GM21381 (cell line): ENCODE data around the gene ZSWIM6.

Experiments used
- ATAC-seq: cut with Tn5 transposase; IDR thresholded peaks from one replicate; pipeline ENCODE4 v1.9.1; 2021; ENCODE audit warnings: mild to moderate bottlenecking, moderate library complexity; ENCODE audit not compliant: unreplicated experiment

The ZSWIM6 gene

DNA sequence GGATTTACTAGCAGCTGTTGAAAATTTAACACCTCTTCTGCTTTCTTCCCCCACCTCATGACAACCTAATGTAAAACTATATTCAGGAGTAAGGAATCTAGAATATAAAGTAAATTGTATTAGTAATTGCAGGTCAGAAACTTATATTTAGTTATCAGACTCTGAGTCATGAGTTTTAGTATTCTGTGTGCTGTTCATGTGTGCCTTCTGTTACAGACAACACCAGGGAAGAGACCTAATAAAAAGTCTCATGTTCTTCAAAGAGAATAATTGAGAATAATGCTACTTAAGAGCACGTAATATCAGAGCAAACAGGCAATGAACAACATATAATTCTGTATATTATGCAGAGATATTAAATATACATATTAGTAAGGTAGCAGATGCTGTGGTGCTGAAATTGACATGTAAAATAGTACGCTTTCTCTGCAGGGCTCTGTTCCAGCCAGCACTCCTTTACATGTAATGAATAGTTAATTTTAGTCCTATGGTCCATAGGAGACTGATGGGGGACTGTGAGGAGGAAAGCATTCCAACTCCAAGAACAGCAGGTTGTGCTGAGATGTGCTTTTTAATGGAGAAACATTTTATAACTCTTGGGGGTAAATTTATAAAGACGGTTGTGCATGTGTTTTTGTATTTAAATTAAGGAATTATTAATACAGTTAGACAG is 106.4 kb downstream of the ZSWIM6 start:
- no peak for ATAC-seq

DNA sequence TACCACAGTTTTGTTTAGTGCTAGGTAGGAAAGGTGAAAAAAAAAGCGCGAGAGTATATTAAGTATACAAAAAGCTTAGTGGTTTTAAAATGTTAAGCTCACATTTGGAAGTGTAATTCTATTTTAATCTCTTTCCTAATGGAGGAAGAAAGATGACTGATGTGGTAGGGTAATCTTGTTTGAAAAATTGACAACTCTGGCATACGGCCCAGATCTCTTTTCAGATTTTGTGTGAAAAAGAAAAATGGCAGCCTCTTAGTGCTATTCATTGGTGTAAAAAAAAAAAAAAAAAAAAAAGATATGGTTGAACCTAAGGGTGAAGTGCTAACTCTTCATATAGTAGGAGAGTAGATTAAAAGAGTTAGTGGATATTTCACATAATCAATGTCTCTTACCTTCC is 108.0 kb downstream of the ZSWIM6 start:
- ATAC-seq, result no peak

DNA sequence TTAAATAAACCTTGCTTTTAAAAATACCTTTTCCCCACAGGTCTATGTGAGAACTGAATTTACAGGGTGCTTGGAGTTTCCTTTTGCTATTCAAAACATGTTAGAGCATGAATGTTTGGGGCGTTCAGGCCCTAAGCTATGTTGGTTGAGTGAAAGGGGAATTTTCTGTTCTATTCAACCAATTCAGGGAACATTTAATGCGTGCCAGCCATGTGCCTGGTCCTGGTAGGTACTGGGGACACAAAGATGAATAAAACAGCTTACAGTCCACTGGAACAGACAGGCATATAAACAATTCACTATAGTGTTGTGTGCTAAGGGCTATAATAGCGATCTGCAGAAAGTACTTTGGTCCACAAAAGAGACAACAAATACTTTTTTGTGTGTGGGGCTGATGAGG is 108.5 kb downstream of the ZSWIM6 start:
- no peak for ATAC-seq

DNA sequence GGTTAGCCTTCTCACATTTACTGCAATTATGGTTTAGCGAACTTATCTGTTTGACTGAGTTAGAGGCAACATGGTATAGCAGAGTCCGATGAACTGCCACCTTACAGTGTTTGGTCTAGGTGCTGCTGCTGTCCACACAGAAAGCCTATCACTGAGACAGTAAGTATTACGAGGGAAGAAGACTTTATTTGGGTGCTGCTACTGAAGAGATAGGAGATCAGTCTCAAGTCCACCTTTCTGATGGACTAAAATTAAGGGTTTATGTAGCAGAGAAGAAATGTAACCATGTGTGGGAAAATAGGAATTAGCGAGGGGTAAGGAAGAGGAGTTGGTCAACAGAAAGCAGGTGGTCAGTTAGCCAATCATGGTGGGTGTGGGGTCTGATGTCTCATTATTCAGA is 109.7 kb downstream of the ZSWIM6 start:
- ATAC-seq, result no peak

DNA sequence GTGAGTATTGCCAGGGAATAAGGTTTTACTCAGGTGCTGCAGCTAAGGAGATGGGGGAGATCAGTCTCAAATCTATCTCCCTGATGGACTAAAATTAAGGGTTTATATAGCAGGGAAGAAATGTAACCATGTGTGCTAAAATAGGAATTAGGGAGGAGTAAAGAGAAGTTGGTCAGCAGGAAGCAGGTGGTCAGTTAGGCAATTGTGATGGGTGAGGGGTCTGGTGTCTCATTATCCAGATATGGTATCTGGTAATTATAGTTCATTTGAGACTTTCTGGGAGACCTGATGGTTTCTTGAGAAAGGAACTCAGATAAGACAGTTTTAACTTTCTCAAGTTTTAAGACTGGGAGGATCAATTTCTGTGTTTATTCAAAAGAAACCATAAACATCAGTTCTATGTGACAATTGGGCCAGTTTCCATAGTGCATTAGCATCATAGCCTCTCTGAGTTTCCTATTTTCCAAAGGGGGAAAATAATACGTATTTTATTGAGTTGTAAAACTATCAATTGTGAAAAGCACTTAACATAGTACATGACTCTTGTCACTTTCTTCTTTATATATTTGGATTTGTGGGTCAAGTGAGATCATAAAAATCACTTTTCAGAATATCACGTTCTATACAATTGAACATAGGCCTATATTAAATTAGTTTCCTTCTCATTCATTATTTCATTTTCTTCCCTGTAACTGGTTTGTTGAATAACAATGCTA is 115.9 kb downstream of the ZSWIM6 start:
- ATAC-seq, result no peak

DNA sequence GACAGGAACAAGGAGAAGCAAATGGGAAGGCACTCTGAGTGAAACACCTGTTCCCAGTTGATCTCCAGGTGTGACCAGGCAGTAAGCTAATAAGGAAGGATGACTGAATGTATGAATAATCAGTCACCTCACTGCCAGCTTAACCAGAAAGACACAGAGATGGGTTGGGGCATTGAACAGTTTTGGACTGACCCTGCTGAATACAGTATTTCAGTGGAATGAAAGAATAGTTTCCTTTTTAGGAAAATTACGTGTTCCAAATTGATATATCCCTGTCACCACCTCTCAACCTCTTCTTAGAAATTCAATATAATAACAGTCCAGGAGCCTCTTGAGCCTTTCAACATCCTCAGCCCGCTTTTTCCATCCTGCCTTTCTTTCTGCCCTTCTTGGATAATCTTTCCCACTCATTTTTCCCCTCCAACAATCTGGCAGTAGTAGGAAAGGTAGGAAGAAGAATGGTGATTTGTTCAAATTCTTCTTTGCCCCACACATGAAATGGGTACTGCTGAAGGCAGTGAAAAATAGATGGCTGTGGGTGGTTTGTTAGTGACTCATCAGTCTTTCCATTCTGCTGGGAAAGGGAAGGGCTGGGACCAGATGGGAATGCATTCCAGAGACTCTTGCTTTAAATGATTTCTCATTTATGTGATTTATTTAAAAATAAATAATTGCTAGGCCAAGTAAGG is 117.9 kb downstream of the ZSWIM6 start:
- no peak for ATAC-seq

DNA sequence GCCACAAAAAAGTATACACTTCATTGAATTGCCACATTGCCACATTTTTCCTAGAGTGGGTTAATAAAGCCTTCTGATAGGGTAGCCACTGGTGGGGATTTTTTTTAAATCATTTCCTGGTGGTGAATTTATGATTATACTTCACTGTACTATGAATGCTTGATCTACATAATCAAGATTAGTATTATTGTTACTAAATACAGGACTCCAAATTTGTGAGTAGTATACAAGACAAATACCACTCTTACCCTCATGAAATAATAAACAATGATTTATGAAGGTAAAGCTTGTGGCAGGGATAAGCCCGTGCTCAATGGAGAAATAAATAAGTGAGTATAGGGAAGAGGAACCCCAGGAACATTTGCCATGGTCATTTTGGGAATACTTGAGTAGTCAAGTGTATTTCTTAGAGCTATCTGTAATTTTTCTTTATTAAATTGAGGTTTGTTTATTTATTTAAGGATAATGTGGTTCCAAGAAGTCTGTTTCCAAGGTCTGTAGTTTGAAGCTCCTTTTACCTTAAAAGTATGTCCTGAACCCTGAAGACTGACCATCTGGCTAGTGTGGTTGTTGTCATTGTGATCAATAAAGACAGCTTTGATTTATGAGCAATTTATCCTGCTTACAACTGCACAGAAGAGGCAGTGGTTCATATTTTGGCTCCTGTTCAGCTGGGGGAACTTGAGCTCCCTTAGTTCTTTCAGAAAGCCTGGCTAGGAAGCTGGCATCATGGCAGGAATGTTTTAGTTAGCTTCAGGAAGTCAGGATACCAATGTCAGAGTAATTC is 118.6 kb downstream of the ZSWIM6 start:
- ATAC-seq, result no peak

DNA sequence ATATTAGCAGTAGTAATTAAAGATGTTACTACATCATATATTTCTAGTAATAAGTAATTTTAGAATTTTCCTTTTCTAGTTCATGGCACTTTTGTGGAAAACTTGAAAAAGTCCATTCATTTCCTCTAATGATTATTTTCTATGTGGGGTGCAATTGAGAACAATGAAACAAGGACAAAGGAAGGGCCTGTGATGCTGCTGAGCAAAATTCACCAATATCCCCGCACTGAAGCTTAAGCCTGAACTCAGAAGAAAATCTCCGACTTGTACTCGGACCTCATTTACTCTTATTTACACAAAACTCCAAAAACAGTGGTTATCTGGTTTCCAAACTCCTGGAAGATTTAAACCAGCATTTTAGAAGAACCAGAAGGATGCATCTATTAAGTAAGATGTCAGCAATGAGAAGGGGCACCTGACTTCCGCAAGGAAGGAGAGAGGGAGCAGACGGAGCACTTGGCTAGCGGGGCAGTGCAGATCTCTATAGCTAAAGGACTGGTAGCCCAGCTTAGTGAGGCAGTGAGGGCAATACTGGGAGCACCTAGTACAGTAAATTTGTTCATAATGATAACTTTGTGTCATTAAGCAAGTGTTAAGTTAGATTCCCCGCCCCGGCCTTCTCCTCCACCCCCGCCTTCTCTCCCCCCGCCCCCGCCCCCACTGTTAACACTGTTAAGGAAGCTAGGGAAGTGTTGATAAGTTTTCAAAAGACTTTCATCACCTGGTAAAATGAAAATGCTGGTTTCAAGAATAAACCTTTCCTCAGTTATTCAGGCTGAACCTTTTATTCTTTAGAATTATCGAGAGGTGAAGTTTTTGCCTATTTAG is 123.3 kb downstream of the ZSWIM6 start:
- no peak for ATAC-seq

DNA sequence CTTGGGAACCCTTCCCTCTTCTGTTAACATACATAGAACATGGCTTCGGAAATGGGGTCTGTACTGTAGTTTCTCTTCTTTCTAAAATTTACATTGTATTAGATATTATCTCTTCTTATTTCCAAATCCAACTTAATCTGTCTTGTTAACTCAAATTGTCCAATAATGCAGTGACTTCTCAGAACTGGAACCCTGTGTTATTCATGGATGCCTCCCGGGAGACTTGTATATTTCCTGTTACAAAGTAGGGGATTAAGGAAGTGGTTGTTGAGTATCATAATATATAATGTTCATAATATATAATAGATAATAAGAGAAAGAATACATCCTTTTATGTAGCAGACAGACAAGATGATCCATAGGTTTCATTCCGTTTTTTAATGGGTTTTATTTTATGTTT is 128.4 kb downstream of the ZSWIM6 start:
- ATAC-seq, result no peak

DNA sequence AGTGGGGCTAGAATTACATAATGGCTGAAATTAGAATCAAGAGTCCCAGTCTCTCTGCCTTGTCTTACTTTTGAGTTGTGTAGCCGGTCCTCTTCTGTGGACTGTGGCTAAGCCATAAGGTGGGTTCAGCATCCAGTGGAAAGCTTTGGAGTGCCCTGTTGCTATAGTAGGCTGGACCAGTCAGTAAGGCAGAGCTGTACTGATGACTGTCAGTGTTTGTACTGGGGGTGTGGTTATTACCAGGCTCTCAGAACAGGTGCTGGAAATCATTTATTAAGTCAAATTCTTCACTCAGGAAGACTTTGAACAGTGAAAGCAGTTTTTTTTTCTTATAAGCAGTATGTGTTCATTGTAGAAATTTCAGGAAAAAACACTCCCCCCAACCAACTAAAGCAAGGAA is 129.4 kb downstream of the ZSWIM6 start:
- ATAC-seq, result no peak

DNA sequence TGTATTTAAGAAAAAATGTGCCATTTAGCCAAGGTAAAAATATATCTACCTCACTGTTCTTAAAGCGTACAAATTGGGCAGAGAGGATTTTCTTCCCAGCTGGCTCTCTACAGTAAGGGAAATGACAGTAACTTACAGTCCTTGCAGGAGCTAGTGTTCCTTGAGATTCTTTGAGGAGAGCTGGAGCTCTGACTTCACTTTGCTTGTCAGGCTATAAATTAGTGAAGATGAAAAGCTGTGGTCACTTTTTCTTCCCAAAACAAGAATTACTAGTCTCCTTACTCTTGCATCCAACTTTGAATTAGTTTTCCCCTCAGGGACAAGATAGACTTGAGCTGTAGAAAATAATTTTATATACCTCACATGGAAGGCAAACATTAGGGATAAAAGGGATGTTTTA is 129.9 kb downstream of the ZSWIM6 start:
- no peak for ATAC-seq

DNA sequence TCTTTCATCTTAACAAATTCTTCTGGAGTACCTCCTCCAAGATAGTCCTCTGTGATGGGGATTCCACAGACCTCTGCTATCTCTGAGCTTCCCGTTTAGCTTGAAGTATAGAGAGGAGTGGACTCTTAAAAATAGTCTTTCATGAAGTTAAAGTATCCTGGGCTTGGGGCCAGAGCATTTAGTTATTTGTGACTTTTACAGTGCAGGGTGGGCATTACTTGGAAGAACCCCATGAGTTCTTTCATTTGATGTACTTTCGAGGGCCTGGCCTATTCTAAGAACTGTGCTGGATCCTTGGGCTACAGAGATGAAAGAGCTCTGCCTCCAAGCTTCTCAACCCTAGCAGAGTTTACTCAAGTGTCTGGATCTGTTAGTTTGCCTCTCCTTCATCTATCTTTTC is 131.5 kb downstream of the ZSWIM6 start:
- ATAC-seq, result no peak

DNA sequence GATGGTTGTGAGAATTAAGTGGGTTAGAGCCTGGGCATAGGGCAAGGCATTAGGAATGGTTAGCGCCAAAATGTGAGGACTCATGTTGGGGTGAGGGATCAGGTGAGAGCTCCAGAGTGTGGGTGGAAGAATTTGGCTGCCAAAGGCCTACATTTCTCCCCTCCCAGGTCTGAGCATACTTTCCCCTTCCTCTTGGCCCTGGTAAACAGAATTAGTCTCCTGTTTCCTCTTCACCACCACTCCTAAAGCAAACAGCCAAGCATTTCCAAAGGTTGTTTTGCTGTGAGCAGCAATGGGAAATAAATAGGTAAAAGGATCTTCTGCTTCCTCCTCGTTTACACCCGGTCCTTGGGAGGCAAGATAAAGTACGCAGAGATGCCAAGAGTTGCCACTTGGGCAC is 132.5 kb downstream of the ZSWIM6 start:
- no peak for ATAC-seq

DNA sequence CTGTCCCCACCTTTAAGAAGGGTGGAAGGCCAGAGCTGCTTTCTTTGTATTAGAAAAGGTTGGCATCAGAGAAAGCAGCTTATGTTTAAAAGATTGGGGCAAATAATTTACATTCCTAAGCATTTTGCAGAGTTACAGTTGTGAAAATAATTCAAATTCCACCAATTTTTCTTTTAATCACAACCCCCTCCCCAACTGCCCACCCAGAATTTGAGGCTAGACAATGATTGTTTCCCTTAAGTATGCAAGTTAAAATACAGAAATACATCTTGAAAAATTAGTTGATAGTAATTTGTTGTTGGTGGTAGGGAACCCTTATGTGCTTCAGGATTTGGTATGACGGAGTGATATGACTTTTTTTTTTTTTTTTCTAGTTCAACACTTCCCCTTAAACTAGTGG is 133.0 kb downstream of the ZSWIM6 start:
- ATAC-seq, result no peak

DNA sequence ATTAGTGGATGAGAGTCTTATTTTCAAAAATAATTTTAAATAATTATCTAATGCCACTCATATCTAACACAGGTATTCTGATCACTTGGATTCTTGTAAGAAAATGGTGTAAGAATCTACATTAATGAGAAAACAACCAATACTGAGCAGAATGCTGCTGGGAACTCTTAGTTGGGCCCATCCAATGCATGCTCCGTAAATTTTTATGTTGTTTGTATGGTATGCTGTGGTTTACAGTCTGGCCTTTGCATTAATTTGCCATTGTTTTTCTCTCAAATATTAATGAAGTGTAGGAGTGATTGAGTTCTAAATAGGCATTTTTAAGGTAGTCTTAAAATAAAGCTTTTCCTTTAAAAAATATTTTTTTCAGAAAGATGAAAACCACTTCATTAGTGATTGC is 133.4 kb downstream of the ZSWIM6 start:
- no peak for ATAC-seq

DNA sequence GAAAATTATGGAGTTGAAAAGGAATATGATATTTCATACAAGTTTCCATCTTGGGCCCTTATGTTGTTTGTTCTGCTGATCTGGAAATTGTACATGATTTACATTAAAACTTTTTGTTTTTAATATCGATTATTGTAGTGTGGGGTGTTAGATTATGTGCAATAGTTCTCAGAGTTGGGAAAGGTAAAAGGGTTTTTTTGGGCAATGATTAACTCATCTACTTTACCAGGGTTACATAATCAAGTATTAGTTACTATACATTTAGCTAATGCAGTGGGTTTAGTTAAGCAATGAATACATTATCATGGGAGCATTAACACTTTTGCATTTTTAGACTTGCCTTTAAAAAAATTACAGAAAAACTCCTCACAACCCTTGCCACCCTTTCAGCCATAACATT is 134.0 kb downstream of the ZSWIM6 start:
- ATAC-seq, result no peak

DNA sequence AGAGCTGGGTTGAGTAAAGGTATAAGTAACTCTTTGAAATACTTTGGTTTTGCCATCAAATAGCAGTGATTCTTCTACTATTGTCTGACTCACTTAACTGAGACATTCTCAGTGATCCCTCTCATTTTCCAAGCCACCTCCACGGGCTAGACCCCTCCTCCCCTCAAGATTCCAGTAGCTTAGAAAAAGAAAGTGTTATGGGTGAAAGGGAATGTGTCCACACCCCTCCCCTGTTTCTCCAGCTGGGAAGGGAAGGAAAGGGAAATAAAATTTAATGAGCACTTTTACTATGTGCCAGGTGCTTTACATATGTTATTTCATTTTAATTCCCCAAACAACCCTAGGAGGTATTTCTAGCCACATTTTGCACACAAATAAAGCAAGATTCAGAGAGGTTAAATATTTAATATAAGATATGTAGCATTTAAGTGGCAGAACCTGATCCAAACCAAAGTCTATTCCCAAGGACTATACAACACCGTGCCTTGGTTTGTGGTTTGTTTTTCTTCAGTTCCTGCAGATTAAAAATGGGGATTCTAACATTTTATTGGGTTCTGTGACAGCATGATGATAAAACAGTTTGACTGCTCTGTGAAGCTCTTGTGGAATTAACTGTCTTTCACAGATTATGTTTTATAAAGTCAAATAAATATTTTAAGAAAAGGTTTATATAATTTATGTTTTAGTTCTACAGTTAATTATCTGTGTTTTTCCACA is 135.9 kb downstream of the ZSWIM6 start:
- ATAC-seq, result no peak

DNA sequence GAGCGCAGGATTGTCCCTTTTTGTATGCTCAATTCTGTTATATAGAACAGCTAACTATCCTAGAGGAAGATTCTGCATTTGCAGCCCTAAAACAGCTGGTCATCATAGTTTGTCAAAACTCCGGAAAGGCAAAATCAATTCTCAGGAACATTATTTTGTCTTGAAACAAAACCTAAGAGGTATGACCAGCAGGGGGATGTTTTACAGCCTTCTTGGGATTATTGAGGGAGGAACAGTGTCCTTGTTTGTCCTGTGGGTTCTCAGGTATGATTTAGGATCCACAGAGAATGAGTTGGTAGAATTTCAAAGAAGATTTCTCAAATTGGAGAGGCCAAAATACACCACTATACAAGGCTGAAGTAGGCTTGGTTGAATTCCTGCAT is 136.4 kb downstream of the ZSWIM6 start:
- no peak for ATAC-seq

DNA sequence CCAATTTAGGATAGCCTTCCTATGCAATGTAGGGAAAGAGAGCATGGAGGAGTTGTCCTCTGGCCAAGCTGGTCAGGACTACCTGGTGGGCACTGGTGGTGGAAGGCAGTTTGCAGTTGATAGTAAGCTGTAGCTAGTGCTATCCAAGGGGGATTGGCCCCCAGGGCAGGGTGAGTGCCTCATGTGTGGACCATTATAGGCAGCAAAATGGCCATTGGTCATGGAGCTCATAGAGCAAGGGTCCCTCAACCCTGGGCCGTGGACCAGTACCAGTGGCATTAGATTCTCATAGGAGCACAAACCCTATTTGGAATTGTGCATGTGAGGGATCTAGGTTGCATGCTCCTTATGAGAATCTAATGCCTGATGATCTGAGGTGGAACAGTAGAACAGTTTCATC is 139.3 kb downstream of the ZSWIM6 start:
- ATAC-seq, result no peak
